Stimulated activated CD4-positive, alpha-beta T cell treated with anti-CD3 and anti-CD28 coated beads, Interleukin-15, amount 100 ng/mL, for 48 hours (primary cell): ENCODE measurements around the gene RHOBTB1.
"Not testable (repeated sequence)": the region's sequence is repeated elsewhere in the genome, so short reads cannot be mapped to it uniquely, and the experiment has no call there.

Experiments
- DNase-seq, 2 donors: peaks; one replicate each; pipeline ENCODE4 v3.0.0-alpha.2; 2020; ENCODE audit warnings: low read depth in 2 of 2

The RHOBTB1 gene, protein sequence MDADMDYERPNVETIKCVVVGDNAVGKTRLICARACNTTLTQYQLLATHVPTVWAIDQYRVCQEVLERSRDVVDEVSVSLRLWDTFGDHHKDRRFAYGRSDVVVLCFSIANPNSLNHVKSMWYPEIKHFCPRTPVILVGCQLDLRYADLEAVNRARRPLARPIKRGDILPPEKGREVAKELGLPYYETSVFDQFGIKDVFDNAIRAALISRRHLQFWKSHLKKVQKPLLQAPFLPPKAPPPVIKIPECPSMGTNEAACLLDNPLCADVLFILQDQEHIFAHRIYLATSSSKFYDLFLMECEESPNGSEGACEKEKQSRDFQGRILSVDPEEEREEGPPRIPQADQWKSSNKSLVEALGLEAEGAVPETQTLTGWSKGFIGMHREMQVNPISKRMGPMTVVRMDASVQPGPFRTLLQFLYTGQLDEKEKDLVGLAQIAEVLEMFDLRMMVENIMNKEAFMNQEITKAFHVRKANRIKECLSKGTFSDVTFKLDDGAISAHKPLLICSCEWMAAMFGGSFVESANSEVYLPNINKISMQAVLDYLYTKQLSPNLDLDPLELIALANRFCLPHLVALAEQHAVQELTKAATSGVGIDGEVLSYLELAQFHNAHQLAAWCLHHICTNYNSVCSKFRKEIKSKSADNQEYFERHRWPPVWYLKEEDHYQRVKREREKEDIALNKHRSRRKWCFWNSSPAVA

GRCh38 chr10:60944058-60944909 is at the start of gene RHOBTB1:
Gene RHOBTB1 (minus strand): TSS chr10:60944185. CDS start chr10:60911542, 32,643 bp downstream.
- no peak for DNase-seq

DNA sequence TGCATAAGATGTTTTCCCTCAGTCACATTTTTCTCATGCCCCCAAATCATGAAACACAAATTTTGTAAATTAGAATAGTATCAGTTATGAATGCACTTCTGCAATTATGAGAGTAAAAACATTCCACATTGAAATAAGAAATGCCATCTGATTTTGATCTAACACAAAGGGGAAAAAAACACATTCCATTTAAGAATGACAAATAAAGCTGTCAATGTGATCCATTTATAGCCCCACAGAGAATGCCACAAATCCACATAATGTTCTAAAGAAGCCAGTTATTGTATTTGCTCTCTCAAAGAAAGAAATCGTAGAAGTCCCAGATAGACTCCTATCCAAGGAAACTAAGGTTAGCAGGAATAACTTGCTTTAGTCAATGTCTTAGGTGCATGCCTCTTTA is 48.7 kb upstream of the RHOBTB1 start:
- no peak for DNase-seq

DNA sequence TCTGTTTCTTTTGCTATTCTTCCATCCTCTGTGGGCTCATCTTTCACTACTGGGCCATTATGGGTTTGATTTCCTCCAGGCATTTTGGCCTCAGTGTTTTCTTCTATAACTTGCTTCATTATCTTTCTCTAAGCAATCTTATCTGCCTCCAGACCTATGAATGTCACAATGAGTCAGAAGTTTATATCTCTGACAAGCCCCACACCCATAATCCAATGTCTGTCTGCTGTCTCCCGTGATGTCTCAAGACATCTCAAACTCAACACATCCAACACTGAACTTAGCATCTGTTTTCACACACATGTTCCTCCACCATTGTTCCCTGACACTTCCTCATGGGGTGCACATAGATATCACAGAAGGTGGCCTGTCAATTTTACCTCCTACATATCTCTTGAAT is 46.7 kb upstream of the RHOBTB1 start:
- no peak for DNase-seq

GRCh38 chr10:60989400-60989876 is 45.5 kb upstream of the RHOBTB1 start:
- DNase-seq, result no peak

DNA sequence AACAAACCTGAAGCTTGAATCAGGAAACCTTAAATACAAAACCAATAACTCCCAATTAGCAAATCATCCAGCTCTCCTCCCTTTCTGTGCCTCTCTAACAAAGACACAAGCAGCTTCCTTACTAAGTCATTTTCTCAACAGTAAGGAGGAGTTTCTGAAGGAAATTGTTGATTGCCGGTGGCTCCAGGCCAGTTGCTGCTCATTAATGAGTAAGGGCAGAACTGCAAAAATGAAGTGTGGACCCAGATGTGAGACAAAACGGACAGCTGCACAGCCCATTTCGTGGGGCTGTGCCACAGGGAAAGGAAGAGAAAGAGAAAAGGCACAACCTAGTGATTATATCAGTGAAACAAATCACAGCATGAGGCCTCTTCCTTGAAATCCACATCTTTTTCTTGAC is 42.8 kb upstream of the RHOBTB1 start:
- DNase-seq, result no peak

DNA sequence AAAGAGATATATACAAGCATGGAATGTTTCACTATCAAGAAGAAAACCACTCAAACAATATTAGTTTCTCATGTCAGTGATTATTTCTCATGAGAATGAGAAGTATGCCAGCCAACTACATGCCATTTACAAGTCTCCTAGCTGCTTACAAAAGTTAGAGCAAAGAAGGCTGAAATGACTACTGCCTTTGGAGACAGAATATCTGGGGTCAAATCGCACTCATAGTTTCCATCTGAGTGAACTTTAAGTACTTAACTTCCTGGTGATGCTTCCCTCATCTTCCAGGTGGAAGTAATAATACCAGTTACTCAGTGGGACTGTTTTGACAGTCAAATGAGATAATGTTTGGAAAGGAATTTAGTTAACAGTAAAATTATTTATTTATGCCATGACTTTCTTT is 42.0 kb upstream of the RHOBTB1 start:
- no peak for DNase-seq

- DNase-seq, result no peak
Measured at GRCh38 chr10:60980997-60981396, 37.0 kb upstream of the RHOBTB1 start.

GRCh38 chr10:60979667-60980104 is 35.7 kb upstream of the RHOBTB1 start:
- no peak for DNase-seq

GRCh38 chr10:60978287-60979115 is 34.5 kb upstream of the RHOBTB1 start:
- DNase-seq, result no peak

- DNase-seq, result no peak
Measured at GRCh38 chr10:60977161-60978122, 33.5 kb upstream of the RHOBTB1 start.

DNA sequence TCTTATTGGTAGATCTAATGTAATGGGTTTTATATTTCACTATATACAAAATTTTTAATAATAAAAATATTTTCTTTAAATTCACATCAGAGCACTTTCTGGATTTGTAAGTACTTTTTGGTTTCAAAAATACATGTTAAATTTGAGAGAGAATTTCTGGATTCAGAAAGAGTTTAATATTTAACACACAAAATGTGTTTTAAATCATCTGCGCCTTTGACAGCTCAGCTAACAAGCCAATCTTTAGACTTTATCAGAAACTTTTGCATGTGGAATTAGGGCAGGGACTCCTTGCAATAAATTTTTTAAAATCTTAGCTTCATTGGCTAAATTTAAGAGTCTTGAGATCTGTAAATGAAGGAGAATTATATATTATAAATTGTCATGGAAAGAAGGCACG is 32.7 kb upstream of the RHOBTB1 start:
- DNase-seq, result no peak

DNA sequence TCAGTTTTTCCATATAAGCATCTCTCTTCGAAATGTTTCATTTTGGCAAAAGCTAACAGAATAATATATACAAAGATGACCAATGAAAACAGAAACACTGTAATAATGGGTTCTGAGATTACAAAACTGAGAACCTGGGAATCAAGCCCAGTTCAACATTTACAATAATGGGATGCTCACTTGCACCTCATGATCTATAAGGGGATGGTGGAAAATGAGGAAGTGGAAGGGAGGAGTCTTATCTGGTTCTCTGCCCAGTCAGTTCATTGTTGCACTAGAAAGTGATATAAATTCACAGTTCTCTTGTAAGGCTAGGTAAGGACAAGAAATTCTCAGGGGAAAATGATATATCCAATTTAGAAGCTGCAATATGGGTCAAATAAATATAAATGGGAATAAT is 31.7 kb upstream of the RHOBTB1 start:
- no peak for DNase-seq

DNA sequence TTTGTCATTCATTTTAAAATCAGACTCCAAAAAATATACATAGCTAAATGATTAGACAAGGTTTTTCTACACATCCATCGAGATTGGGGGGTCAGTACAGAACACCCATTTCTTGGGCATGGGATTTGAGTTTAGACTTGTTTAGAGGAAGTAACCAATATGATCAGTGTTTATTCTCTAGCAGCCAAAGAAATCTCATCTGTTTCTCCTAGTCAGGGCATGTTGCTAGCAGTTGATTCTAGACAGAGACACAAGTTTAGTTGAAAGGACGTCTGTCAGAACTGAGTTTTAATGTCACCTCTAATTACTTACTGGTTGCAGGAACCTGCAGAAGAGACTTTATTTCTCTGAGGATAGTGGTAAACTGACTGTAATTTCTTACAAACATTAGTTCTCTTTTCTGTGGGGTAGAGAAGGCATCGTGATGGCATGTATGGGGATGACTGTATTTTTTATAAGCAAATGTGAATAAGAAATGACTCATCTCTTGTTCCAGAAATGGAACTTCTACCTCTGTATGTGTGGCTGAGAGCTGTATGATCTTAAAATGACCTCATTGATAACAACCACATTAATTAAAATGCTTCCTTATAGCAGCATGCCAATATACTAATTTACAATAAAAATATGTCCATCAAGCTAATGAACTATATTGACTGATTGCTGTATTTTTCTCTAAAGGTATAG is 30.6 kb upstream of the RHOBTB1 start:
- DNase-seq, result no peak

DNA sequence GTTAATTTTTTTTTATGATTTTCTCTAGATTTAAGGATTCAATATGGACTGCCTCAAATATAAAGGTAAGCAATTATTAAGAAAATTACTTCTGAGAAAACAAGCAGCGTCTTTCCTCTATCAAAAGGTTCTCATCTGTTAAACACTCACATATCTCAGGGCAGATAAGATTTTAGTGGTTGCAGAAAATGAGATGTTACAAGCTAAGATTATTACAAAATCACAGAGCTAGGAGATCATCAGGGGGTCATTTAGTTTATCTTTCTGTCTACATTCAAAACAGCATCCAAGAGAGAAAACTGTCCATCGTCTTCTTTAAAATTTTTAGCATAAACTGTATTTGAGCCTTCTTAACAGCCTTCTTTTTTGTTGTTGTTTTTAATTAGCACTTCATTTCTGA is 29.1 kb upstream of the RHOBTB1 start:
- no peak for DNase-seq

GRCh38 chr10:60972181-60972580 is 28.2 kb upstream of the RHOBTB1 start:
- DNase-seq, result not testable (repeated sequence)

DNA sequence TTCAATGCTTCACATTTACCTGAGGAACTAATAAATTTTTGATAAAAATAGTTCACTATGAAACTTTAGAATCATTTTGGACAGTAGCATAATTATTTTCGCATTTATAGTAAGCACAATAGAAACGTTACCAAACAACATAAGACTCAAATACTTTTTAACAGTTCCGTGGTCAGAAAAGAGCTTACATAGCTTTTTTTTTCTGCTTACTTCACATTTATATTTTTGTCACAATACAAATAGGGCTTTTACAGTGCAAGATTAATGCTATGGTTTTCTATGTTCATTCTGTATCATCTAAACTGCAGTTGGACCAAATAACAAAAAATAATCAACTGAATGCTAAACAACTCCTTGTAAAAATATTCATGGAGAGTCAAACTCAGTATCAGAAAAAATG is 26.5 kb upstream of the RHOBTB1 start:
- no peak for DNase-seq

- no peak for DNase-seq
Measured at GRCh38 chr10:60968504-60968903, 24.5 kb upstream of the RHOBTB1 start.

DNA sequence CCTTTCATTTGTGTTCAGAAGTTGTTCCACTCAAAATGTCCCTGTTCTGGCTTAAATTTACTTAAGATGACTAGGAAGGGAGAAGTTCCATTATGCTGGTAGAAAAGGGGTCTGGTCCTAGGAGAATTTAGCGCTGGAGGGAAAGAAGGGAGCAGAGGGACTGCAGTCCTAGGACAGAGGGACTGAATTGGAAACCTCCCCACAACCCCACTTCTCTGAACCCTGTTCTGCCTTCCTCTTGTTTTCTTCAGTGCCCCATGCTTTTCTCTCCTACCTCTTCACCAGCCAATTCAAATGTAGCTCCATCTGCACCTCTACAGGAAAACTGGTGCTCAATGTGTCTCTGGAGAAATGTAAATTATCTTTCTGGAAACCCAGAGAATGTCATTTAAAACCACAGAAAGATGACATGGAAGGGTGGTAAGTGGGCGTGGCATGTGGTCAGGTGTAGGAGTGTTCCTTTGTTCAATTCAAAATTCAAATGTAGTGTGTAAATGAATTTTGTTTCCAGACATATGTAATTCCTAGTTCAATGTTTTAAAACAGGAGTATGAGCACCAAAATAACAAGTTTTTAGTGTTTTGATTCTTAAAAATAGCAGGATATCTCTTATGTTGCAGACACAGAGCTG is 24.0 kb upstream of the RHOBTB1 start:
- peak in 1 of 2 donors; percentile 8 for DNase-seq

DNA sequence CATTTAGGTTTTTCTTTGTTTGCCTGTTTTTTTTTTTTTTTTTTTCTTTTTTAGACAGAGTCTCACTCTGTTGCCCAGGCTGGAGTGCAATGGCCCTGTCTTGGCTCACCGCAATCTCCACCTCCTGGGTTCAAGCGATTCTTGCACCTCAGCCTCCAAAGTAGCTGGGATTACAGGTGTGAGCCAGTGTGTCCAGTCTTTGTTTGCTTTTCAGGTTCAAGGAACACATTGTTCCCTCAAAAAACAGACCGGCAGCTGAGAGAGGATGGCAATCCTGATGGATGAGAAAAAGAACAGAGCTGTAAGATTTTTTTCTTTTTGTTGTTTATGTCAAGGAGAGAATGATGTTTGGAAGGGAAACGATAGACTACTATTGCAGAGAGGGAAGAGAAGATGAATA is 23.3 kb upstream of the RHOBTB1 start:
- no peak for DNase-seq
